ENCODE measurements around the gene AMZ1. TPM values are rescaled to one million over a fixed set of nuclear protein-coding genes. Genes with fewer than 3 reads are reported as not detected.
A peak's percentile ranks its signal among the peaks of the same experiment; 100 is the strongest.

The AMZ1 gene
- total RNA-seq, 1 experiment from 2014 or later: 0.74 TPM

GRCh38 chr7:2764621-2765020, 76.6 kb downstream of the AMZ1 start:
- Histone ChIP-seq H3K23ac (ENCODE audit: insufficient read length, low read depth, low read length) (no peak overlapping the region), H3K4me2 (ENCODE audit: insufficient read depth, insufficient read length, low read length) (no peak overlapping the region), H4K20me1 (ENCODE audit: control insufficient read depth, insufficient read depth, insufficient read length) (no peaks in the 10 kb centered on the region), H3T11ph (ENCODE audit: low read length) (no peak overlapping the region), H3K14ac (ENCODE audit: insufficient read depth, low read length) (no peak overlapping the region), H2BK5ac (ENCODE audit: insufficient read length, low read length) (no peak overlapping the region), H4K91ac (ENCODE audit: insufficient read length, low read depth, low read length) (no peak overlapping the region), H3K4ac (ENCODE audit: low read depth, low read length) (no peak overlapping the region), H3K23me2 (ENCODE audit: insufficient read length, low read depth, low read length, poor library complexity, severe bottlenecking) (no peaks in the 10 kb centered on the region), H2BK120ac (ENCODE audit: low read depth, low read length, poor library complexity, severe bottlenecking) (no peak overlapping the region), H4K8ac (replicated peaks; ENCODE audit: insufficient read length, low read depth, low read length) (no peak overlapping the region), H3K56ac (ENCODE audit: insufficient read length, low read depth, low read length) (no peak overlapping the region), H2BK20ac (ENCODE audit: low read depth, low read length, poor library complexity, severe bottlenecking) (no peak overlapping the region), H3K27me3 (ENCODE audit: insufficient read depth, low read length) (no peaks in the 10 kb centered on the region), H3K4me1 (ENCODE audit: insufficient read depth, low read length) (no peaks in the 10 kb centered on the region; the same call in 1 of the 2 replicates), H4K5ac (ENCODE audit: insufficient read length, low read depth, low read length) (no peak overlapping the region), H3K18ac (ENCODE audit: insufficient read length, low read depth, low read length) (no peak overlapping the region), H2BK12ac (ENCODE audit: insufficient read length, low read depth, low read length) (no peak overlapping the region), H3K9me3 (ENCODE audit: control insufficient read depth, low read depth, low read length) (no peaks in the 10 kb centered on the region), H2BK15ac (ENCODE audit: low read depth, low read length) (no peak overlapping the region), H3K79me2 (ENCODE audit: insufficient read depth, low read length) (no peaks in the 10 kb centered on the region; the same call in 1 of the 2 replicates), H3K9ac (ENCODE audit: extremely low read depth, insufficient read length, low read length) (no peak overlapping the region), H3K27ac (ENCODE audit: insufficient read length, low read depth, low read length) (no peak overlapping the region), H3K79me1 (ENCODE audit: insufficient read depth, low read depth, low read length, poor library complexity, severe bottlenecking) (peaks cover 3% of the 10 kb centered on the region), H2AK5ac (ENCODE audit: insufficient read length, low read length) (no peak overlapping the region), H2AFZ (ENCODE audit: low read length) (no peak overlapping the region)
- no peak for DNase-seq
- Mint-ChIP-seq H3K27me3 (ENCODE audit: low read depth) (peaks cover 2% of the 10 kb centered on the region; the same call in 1 of the 2 replicates), H3K4me3 (no peak overlapping the region), H3K36me3 (ENCODE audit: insufficient read depth in 1 of 3, low read depth in 3 of 3) (peaks cover 0 to 19% (median 16%) of the 10 kb centered on the region in 3 experiments; a peak in 4 of 7 replicates), H3K27ac (peak overlapping the region; percentile 53 to 61 (median 59); a peak in 3 of 7 replicates), H3K4me1 (peaks cover 22 to 26% of the 10 kb centered on the region in 2 experiments), H3K9me3 (no peaks in the 10 kb centered on the region)
- TF ChIP-seq CTCF (conservative IDR thresholded peaks at IDR 0.05): no peak
- no CpG with 5 or more reads among the region's 11 CpGs for WGBS (ENCODE audit: extremely low coverage, insufficient read length, low lambda C conversion rate)

Other genes starting within 250 kb of the AMZ1 start
- gene GRIFIN, start 211.8 kb upstream of the AMZ1 start, total RNA-seq (2021): not detected in 2 replicates
- gene LFNG, start 168.4 kb upstream of the AMZ1 start, total RNA-seq (2021): 52.9 and 55.3 TPM in 2 replicates
- 41.2 and 42.6 TPM in 2 replicates for gene BRAT1, start 132.7 kb upstream of the AMZ1 start, total RNA-seq (2021)
- 6.7 and 7.0 TPM in 2 replicates for gene IQCE, start 129.2 kb upstream of the AMZ1 start, total RNA-seq (2021)
- gene TTYH3, start 56.2 kb upstream of the AMZ1 start, total RNA-seq (2021): 122 TPM in 2 replicates
- gene GNA12, start 156.1 kb downstream of the AMZ1 start, total RNA-seq (2021): 60.2 and 63.1 TPM in 2 replicates

Data from H9 (cell line).